ENCODE measurements around the gene RHBDL1.
"Not testable (repeated sequence)": the region's sequence is repeated elsewhere in the genome, so short reads cannot be mapped to it uniquely, and the experiment has no call there.

Gene RHBDL1

DNA sequence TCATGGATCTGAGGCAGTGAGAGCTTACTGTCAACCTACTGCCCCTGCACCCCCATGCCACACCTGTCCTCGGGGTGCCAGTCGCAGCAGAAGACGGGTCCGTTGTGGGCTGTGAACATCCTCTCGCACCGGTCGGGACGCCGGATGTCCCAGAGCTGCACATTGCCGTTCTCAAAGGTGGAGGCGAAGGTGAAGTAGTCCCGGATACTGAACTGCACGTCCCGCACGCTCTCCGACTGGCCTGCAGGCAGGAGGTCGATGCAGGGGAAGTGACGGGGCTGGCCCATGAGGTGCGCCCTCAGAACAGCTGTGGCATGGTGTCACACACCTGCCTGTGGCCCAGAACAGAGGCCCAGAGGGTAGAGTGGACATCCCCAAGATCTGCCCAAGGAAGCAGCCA is 12.0 kb downstream of the RHBDL1 start:
- DNase-seq = no peak

DNA sequence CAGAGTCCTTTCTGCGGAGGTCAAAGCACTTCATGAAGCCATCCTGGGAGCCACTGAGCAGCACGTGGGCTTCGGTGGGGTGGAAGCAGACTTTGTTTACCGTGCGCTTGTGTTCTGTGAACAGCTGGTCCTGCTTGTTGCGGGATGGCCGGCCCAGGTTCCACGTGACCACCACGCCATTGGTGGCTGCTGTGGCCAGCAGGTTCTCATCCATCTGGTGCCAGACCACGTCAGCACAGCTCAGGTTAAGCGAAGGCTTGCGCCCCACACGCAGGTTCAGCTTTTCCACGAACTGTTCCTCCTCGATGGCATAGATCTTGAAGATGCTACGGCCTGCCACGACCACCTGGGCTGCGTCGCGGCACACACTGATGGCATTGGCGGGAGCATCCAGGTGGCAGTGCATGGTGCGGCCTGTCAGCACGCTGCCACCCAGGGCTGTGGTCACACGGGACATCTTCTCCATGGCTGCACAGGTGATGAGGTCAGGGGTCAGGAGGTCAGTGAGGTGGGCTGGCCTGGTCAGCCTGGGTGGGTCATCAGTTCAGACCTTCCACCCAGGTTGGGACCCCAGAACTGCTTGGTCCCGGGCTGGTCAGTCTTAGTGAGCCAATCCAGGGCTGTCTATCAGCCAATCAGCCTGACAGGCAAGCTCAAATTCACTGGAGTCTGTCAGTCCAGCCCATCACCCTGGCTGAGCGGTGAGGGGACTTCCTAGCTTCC is 13.9 kb downstream of the RHBDL1 start:
- DNase-seq = no peak

DNA sequence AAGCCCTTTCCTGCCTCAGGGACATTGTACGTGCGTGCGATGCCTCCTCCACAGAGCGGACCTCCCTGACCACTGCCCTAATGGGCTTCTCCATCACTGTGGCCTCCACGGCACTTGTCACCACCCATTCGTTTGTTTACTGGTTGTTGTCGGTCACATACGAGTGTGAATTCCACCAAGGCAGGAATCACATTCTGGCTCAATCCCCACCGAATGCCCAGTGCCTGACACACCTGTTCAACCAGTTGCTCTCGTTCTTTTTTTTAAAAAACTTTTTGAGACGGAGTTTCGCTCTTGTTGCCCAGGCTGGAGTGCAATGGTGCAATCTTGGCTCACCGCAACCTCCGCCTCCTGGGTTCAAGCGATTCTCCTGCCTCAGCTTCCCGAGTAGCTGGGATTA is 15.8 kb downstream of the RHBDL1 start:
- not testable (repeated sequence) for DNase-seq

GRCh38 chr16:692356-693108 is 17.1 kb downstream of the RHBDL1 start:
- DNase-seq = no peak

DNA sequence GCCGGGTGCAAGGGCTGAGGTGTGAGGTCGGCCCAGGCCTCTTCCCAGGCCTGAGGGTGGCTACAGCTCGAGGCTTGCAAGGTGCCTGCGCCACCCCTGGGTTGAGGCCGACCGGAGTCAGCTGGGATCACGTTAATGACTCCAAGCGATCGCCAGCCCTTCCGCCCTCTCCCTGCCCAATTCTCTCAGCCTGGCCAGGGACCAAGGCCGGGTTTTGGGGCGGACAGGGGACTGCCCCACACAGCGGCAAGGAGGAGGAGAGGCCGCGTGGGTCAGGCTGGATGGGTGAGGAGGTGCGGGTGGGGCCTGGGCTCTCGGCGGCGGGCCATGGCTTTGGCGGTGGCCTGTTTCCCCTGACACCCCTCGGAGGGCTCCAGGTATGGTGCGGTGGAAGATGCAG is 17.9 kb downstream of the RHBDL1 start:
- DNase-seq = no peak

DNA sequence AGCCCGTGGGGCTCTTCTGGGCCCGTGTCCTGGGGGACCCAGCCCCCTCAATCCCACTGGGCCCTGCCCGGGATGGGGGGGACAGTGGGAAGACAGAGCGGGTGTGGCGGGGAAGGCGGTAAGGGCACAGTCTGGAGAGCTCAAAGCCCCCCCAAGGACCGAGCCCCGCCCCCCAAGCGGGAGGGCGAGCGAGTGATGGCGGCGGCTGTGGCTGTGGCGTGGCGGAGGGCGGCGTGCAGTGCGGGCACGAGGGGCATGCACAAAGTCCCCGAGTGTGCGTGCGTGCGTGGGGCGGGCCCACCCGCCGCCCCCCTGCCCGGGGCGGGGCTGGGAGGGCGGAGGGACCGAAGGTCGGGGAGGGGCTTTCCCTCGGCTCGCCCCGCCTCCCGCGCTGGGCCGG is 18.3 kb downstream of the RHBDL1 start:
- DNase-seq = no peak

- DNase-seq = no peak
Observed at GRCh38 chr16:694187-694862, 18.9 kb downstream of the RHBDL1 start.

DNA sequence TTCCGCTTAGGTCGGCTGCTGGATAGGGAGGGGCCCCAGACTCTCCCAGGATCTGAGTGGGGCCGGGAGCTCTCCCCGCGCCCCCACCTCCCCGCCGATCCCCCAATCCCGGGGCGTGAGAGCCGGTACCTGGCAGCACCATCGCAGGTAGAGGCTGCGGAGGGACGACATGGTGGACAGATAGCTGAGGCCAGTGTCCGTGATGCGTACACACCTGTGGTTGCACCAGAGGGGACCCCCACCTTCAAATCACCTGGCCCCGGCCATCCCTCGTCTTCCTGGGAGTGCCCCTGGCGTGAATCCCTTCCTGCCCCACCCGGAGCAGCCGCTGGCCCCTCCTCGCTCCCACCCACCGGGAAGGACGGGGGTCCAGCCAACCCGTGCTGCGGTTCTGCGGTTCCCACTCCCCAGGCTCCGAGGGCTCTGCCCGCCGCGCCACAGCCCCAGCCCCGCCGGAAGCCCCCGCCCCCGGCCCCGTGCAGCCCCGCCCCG is 19.4 kb downstream of the RHBDL1 start:
- no peak for DNase-seq

GRCh38 chr16:695355-696089 is 20.1 kb downstream of the RHBDL1 start:
- peak; percentile 73 for DNase-seq

GRCh38 chr16:698911-699671 is 23.6 kb downstream of the RHBDL1 start:
- no peak for DNase-seq

- DNase-seq = peak; percentile 58
Observed at GRCh38 chr16:700684-701584, 25.5 kb downstream of the RHBDL1 start.

DNA sequence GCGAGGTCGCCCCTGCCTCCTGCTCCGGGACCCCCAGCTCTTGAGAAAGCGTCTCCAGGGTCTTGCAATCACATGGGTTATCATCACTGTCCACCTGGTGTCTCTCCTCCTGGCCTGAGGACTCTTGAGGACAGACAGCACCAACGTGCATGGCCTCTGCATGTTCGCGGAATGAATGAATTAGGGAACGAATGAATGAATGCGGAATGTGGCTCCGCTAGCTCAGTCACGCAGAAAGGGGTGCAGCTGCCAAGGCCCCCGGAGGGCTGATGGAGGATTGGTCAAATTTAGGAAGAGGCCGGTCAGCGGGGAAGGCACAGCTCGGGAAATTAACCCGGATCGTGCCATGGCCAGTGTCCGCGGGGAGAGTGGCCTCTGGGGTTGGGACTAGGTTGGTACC is 26.9 kb downstream of the RHBDL1 start:
- no peak for DNase-seq

- DNase-seq = no peak
Observed at GRCh38 chr16:703406-703805, 27.9 kb downstream of the RHBDL1 start.

- DNase-seq = no peak
Observed at GRCh38 chr16:704047-704446, 28.6 kb downstream of the RHBDL1 start.

DNA sequence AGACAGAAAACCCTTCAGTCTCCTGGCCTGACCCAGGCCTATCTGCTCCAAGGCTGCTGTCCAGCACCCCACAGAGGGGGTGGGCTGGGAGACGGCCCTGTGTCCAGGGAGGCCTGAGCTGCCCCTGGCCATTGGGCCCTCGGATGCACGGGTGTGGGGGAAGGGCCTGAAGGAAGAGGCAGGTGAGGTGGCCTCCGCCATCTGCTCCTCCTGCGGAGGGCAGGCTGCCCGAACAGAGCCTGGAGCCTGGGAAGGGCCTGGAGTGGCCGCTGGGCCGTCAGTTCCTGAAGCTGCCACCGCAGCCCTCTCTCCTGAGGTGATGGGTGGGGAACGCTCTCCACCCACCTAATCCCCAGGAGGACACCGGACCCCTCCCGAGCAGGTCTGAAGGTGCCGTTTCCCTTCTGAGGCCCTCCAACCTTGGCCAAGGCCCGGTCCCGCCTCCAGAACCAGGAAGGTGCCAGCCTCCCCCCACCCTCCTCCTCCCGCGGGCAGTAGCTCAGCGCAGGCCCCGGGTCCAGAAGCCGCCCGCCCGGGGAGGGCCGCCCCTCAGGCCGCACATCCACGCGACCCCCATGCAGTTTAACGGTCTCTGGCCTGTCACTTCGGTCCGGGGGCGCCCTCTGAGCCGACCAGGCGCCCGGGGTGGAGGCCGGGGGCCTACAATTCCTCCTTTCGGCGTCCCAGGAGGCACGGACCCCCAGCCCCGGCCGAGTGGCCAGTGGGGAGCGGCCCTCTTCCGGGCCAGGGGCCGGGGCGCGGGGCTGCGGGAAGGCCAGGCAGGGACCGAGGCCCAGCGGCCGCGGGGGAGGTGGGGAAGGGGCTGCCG is 29.3 kb downstream of the RHBDL1 start:
- no peak for DNase-seq

DNA sequence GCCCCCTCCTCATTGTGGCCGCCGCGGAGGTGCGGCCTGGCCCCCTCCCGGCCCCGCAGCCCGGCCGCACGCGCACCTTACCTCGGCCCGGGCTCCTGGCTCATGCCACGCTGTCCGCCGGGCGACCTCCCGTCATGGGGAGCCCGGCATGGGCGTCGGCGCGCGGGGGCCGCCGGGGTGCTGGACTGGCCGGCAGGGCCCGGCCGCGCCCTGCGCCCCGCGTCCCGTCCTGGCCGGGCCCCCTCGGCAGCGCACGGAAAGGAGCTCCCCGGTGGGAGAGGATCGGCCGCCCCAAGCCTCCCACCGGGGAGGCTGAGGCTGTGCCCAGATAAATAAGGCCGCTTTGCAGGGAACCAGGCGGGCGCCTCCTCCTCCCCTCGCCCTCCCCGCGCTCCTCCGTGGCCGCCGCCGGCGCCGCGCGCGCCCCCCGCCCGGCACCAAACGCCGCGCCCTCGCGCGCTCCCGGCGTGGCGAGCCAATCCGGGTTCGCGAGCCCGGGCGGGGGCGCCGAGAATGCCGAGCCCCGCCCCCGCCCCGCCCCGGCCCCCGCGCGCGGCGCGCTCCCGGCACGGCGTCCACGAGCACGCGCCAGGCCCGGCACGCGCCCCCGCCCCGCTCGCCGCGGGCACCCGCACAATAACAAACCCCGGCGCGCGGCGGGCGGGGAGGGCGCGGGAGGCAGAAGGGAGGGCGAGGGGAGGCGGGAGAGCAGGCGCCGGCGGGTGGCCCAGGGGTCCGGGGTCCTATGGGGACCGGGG is 30.1 kb downstream of the RHBDL1 start, which contains the start of gene FBXL16:
Gene FBXL16, minus strand, starts transcription at position 371 of the 758 bp plus-strand sequence. CDS start 8,396 bp downstream, outside the sequence.
- no peak for DNase-seq

DNA sequence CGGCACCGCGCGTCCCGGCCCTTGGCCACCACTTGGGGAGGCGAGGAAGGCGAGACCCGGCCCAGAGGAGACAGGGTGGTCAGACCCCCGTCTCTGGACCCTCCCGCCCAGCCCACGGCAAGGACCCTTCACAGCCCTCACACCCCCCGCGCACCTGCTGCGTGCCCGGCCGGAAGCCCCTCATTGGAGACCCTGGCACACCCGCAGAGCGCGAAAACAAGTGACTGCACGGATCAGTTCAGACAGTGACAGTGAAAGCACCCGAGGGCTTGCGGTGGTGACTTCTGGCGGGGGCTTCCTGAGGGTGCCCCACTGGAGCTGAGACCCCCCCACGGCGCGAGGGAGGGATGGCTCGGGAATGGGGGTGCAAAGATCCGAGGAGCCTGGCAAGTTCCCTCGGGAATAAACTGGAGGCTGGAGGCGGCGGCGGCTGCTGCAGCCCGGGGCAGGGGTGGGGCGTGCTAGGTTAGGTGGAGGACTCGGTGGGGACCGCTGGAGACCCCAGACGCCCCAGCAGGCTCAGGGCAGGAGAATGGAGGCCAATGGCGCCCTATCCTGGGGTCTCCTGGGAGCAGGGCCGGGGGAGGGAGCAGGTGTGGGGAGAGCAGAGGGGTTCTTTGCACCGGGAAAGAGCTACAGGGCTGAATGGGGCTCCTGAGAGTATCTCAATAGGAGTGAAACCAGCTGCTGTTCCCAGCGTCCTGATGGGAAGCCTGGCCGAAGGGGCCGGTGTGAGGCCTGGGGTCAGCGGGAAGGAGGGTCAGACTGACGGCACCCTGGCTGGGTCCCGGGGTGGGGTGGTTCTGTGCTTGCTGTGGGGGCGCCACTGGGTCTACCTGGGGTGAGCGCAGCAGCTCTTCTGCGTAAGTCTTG is 31.0 kb downstream of the RHBDL1 start:
- DNase-seq = no peak

DNA sequence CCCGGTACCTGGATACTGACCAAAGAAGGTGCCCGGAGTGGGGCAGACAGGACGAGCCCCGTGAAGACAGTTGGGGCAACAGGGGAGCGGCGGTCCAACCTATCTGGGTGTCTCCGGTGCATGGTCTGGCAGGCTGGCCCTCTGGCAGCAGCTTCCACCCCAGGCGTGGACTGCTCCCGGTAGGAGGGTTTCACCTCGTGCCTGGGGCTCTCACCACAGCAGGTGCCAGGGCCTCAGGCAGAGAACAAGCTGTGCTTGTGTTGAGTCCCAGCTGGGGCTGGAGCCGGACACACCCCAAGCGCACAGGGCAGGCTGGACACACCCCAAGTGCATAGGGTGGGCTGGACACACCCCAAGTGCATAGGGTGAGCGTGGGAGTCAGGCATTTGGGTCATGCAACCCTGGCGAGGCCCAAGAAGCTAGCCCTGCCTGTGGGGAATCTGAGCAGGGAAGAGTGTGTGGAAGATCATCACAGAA is 31.6 kb downstream of the RHBDL1 start:
- no peak for DNase-seq

Measured in activated naive CD4-positive, alpha-beta T cell treated with anti-CD3 and anti-CD28 coated beads, Interleukin-2, amount 50 U/mL, for 16 hours (primary cell).